Measurements from ENCODE around the gene RBM20. TPM values are rescaled to one million over a fixed set of nuclear protein-coding genes. Genes with fewer than 3 reads are reported as not detected.
"Not testable (repeated sequence)": the region's sequence is repeated elsewhere in the genome, so short reads cannot be mapped to it uniquely, and the experiment has no call there.

The RBM20 gene
- total RNA-seq, 1 experiment from 2014 or later: 16.5 TPM

- peak overlapping the region; percentile 87 for H3K27ac ChIP-seq
- no peak overlapping the region for H3K4me3 ChIP-seq
- no peaks in the 10 kb centered on the region for H3K36me3 ChIP-seq
- no peak for DNase-seq (ENCODE audit: low read depth in 1 of 2, low spot score in 2 of 2)
- H3K9me3 ChIP-seq (replicated peaks): no peaks in the 10 kb centered on the region; the same call in 1 of the 2 replicates
- no peaks in the 10 kb centered on the region for H3K27me3 ChIP-seq (replicated peaks)
- H3K4me1 ChIP-seq (replicated peaks): peaks cover 52% of the 10 kb centered on the region
These were observed 114.1 kb downstream of the RBM20 start for GRCh38 chr10:110758128-110758765.

GRCh38 chr10:110758898-110759297, 114.8 kb downstream of the RBM20 start:
- no peaks in the 10 kb centered on the region for H3K27me3 ChIP-seq (replicated peaks)
- DNase-seq (ENCODE audit: low read depth in 1 of 2, low spot score in 2 of 2): peak; percentile 88
- H3K27ac ChIP-seq: peak overlapping the region; percentile 87
- no peaks in the 10 kb centered on the region; the same call in 1 of the 2 replicates for H3K9me3 ChIP-seq (replicated peaks)
- no peak overlapping the region for H3K4me3 ChIP-seq
- peaks cover 54% of the 10 kb centered on the region for H3K4me1 ChIP-seq (replicated peaks)
- H3K36me3 ChIP-seq: no peaks in the 10 kb centered on the region

DNA sequence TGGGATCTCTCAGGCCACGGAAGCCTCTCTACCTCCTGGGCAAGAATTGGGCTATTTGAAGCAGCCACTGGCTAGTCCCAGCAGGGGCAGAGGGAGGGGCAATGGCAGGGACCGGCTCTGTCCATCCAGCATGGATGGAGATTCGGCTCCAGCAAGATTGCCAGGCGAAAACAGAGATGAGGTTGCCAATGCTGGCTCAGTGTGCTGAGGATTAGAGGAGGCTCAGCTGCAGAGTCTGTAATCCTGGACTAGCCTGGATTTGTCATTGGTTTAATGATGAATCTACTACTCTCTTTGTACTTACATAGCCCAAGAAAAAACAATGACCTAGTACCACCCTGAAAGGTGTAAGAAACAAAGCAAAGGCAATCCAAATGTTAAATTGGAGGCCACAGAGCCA, 115.4 kb downstream of the RBM20 start:
- Histone ChIP-seq H3K27ac (peak overlapping the region; percentile 87), H3K4me1 (replicated peaks) (peaks cover 55% of the 10 kb centered on the region), H3K27me3 (replicated peaks) (no peaks in the 10 kb centered on the region), H3K4me3 (no peak overlapping the region), H3K9me3 (replicated peaks) (no peaks in the 10 kb centered on the region), H3K36me3 (no peaks in the 10 kb centered on the region)
- DNase-seq (ENCODE audit: low read depth in 1 of 2, low spot score in 2 of 2): no peak

DNA sequence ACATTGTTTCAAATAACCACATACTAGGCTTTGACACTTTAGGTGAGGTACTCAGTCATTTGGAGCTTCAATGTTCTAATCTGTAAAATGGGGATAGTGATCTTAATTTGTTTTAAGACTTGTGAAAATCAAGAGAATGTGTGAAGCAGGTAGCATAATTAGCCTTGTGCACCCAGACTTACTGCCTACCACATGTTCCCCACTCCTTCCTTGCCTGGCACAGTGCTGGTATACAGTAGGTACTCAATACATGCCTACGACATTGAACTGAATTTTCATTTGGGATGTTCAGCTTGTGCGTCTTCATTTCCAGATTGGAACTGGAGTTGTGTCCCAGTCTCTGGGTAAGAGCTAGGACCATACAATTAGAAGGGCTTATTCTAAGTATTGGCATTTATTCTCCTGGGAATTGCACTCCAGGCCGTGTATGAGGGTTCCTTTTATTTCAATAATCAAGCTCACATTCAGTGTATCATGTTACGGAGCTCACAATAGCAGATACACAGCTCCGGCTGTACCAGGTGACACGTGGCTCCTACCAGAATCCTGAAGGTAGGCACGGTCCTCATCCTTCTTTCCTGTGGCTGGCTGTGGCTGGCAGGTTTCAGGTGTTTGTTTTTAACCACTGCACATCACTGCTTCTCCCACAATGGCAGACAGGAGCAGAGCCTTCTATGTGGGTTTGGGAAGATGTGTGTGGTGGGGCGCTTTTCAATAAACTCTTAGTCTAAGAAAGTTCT, 118.1 kb downstream of the RBM20 start:
- Histone ChIP-seq H3K27ac (no peak overlapping the region), H3K36me3 (no peaks in the 10 kb centered on the region), H3K4me3 (no peak overlapping the region), H3K27me3 (replicated peaks) (no peaks in the 10 kb centered on the region), H3K4me1 (replicated peaks) (peaks cover 52% of the 10 kb centered on the region), H3K9me3 (replicated peaks) (no peaks in the 10 kb centered on the region)
- no peak for DNase-seq (ENCODE audit: low read depth in 1 of 2, low spot score in 2 of 2)

GRCh38 chr10:110762849-110763211, 118.7 kb downstream of the RBM20 start:
- peaks cover 48% of the 10 kb centered on the region for H3K4me1 ChIP-seq (replicated peaks)
- DNase-seq (ENCODE audit: low read depth in 1 of 2, low spot score in 2 of 2): no peak
- H3K36me3 ChIP-seq: no peaks in the 10 kb centered on the region
- no peak overlapping the region for H3K4me3 ChIP-seq
- H3K9me3 ChIP-seq (replicated peaks): no peaks in the 10 kb centered on the region
- no peak overlapping the region for H3K27ac ChIP-seq
- no peaks in the 10 kb centered on the region for H3K27me3 ChIP-seq (replicated peaks)

DNA sequence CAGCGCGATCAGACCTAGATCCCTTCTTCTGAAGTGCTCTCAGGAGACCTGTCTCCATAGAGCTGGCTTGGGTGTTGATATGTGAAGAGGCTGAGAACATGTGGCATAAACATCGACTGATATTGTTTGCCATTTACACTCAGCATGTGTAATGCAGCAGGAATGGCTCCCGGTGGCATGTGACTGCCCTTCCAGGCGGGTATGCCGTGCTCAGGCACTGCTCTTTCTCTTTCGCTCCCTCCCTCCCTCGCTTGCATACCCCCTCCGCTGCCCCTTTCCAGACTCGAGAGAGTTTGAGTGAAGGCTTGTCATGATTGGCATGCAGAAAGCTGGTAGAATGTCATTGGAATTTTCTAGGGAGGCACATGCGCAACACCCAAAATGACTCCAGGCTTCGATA, 120.2 kb downstream of the RBM20 start:
- Histone ChIP-seq H3K4me1 (replicated peaks) (peaks cover 33% of the 10 kb centered on the region), H3K9me3 (replicated peaks) (no peaks in the 10 kb centered on the region), H3K27ac (no peak overlapping the region), H3K36me3 (no peaks in the 10 kb centered on the region), H3K27me3 (replicated peaks) (no peaks in the 10 kb centered on the region), H3K4me3 (no peak overlapping the region)
- DNase-seq (ENCODE audit: low read depth in 1 of 2, low spot score in 2 of 2): peak in 1 of 2 experiments; percentile 61

DNA sequence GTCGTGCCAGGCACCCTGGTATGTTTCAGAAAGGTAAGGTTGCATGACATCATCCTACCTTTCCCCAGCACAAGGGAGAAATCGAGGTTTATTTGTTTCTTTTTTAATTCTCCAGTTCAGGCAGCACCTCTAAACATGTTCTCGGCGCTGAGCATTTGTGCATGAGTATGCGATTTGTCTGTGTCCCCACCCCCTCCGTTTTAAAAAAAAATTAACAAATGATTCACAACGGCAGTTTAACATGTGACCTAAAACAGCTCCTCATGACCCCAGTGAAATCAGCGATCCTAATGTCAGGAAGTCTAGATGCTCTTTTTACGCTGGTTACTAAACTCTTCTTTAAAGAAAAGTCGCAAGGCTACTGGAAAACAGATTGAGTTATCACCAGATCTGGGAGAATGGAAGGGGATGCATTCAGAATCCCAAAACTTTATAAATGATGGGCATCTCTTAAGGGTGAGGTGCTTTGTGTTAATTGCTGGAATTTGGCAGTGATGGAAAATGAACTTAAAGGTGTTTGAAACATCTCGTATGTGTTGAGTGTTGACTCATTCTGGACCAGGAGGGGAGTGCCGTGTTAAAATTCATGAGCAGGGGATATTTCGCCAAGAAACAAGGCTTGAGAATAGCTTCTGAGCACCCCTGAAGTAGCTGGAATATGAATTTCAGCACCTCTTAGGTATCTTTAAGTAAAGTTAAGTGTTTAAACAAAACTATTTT, 120.8 kb downstream of the RBM20 start:
- H3K4me3 ChIP-seq: no peak overlapping the region
- no peaks in the 10 kb centered on the region for H3K36me3 ChIP-seq
- no peak overlapping the region for H3K27ac ChIP-seq
- H3K4me1 ChIP-seq (replicated peaks): peaks cover 27% of the 10 kb centered on the region
- no peak for DNase-seq (ENCODE audit: low read depth in 1 of 2, low spot score in 2 of 2)
- no peaks in the 10 kb centered on the region for H3K9me3 ChIP-seq (replicated peaks)
- no peaks in the 10 kb centered on the region for H3K27me3 ChIP-seq (replicated peaks)

DNA sequence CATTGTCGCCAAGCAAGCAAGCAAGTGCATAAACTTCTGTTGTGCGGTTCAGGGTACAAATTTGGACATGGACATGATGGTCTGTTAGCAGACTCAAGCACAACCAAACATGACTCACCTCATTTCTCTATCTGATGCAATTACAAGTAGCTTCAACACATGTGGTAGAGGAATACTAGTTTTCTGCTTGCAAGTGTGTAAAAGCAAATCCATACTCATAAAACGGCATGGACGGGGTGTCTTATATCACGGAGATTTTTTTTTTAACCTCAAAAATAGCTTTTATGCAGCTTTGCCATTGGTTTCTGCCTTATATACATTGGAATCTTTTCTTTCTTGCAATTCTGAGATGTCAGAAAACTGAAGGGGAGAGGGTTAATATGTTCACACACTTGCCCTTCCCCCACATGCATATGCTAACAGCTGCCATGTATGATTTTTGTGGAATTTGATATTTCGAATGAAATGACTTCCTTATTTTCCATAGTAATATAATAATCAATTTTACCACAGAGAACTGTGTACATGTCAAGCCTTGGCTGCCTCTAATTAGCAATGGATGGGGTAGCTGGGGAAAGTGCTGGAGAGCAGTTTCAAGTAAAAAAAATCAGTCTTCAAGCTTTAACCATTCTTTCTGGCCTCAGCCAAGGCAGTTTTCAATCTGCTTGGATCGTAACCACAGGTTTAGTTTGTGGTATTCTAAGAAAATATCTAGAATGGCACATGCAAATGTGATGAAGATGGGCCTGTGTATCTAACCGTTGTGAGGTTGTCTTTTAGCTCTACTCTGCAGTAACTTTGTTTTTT, 121.6 kb downstream of the RBM20 start:
- no peaks in the 10 kb centered on the region for H3K27me3 ChIP-seq (replicated peaks)
- H3K9me3 ChIP-seq (replicated peaks): no peaks in the 10 kb centered on the region
- H3K36me3 ChIP-seq: no peaks in the 10 kb centered on the region
- H3K4me1 ChIP-seq (replicated peaks): peaks cover 26% of the 10 kb centered on the region
- H3K27ac ChIP-seq: no peak overlapping the region
- no peak overlapping the region for H3K4me3 ChIP-seq
- no peak for DNase-seq (ENCODE audit: low read depth in 1 of 2, low spot score in 2 of 2)

DNA sequence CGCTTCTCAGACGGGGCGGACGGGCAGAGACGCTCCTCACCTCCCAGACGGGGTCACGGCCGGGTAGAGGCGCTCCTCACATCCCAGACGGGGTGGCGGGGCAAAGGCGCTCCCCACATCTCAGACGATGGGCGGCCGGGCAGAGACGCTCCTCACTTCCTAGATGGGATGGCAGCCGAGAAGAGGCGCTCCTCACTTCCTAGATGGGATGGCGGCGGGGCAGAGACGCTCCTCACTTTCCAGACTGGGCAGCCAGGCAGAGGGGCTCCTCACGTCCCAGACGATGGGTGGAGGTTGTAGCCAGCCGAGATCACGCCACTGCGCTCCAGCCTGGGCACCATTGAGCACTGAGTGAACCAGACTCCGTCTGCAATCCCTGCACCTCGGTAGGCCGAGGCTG, 123.5 kb downstream of the RBM20 start:
- not testable (repeated sequence) for H3K36me3 ChIP-seq; H3K9me3 ChIP-seq (replicated peaks); DNase-seq (ENCODE audit: low read depth in 1 of 2, low spot score in 2 of 2); H3K27me3 ChIP-seq (replicated peaks); H3K4me3 ChIP-seq; H3K27ac ChIP-seq
- H3K4me1 ChIP-seq (replicated peaks): peaks cover 24% of the 10 kb centered on the region

GRCh38 chr10:110770243-110770642, 126.1 kb downstream of the RBM20 start:
- H3K4me3 ChIP-seq: no peak overlapping the region
- no peaks in the 10 kb centered on the region for H3K27me3 ChIP-seq (replicated peaks)
- DNase-seq (ENCODE audit: low read depth in 1 of 2, low spot score in 2 of 2): no peak
- no peaks in the 10 kb centered on the region for H3K36me3 ChIP-seq
- H3K4me1 ChIP-seq (replicated peaks): peaks cover 26% of the 10 kb centered on the region
- no peaks in the 10 kb centered on the region for H3K9me3 ChIP-seq (replicated peaks)
- no peak overlapping the region for H3K27ac ChIP-seq

GRCh38 chr10:110771486-110771885, 127.3 kb downstream of the RBM20 start:
- H3K4me3 ChIP-seq: no peak overlapping the region
- H3K9me3 ChIP-seq (replicated peaks): no peaks in the 10 kb centered on the region
- H3K4me1 ChIP-seq (replicated peaks): peaks cover 23% of the 10 kb centered on the region
- H3K27me3 ChIP-seq (replicated peaks): no peaks in the 10 kb centered on the region
- DNase-seq (ENCODE audit: low read depth in 1 of 2, low spot score in 2 of 2): no peak
- H3K36me3 ChIP-seq: no peaks in the 10 kb centered on the region
- no peak overlapping the region for H3K27ac ChIP-seq

DNA sequence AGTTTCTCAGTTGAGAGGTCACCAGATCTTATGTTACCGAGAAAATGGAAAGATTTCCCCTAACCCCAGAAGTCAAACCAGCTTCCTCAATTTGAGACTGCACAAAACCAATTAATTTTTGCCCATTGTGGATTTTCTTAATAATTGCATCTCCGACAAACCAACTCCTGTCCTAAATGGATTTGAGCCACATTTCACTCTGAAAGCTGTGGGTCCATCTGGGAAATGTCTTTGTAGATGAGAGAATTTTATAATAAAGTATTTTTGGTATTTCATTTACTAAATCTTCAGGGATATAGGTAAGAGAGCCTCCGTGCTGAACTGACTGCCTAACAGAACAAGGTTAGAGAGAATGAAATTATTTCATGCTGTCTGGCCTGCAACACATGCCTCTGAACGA, 127.9 kb downstream of the RBM20 start:
- Histone ChIP-seq H3K27me3 (replicated peaks) (no peaks in the 10 kb centered on the region), H3K4me1 (replicated peaks) (peaks cover 23% of the 10 kb centered on the region), H3K9me3 (replicated peaks) (no peaks in the 10 kb centered on the region), H3K36me3 (no peaks in the 10 kb centered on the region), H3K27ac (no peak overlapping the region), H3K4me3 (no peak overlapping the region)
- no peak for DNase-seq (ENCODE audit: low read depth in 1 of 2, low spot score in 2 of 2)

- no peaks in the 10 kb centered on the region for H3K36me3 ChIP-seq
- H3K27ac ChIP-seq: no peak overlapping the region
- DNase-seq (ENCODE audit: low read depth in 1 of 2, low spot score in 2 of 2): no peak
These were observed 128.4 kb downstream of the RBM20 start for GRCh38 chr10:110772454-110773025.

More at GRCh38 chr10:110772454-110773025, 128.4 kb downstream of the RBM20 start:
- Histone ChIP-seq H3K9me3 (replicated peaks) (no peaks in the 10 kb centered on the region), H3K4me3 (no peak overlapping the region), H3K27me3 (replicated peaks) (no peaks in the 10 kb centered on the region), H3K4me1 (replicated peaks) (peaks cover 23% of the 10 kb centered on the region)
